WTC11 (cell line): ENCODE measurements around the gene MRPL51. TPM values are rescaled to one million over a fixed set of nuclear protein-coding genes. Genes with fewer than 3 reads are reported as not detected.

Experiments
- CREB1 ChIP-seq: sonication (generic); formaldehyde crosslinking; IDR thresholded peaks from 2 replicates; pipeline ENCODE4 v1.8.0; 2023; ENCODE audit warnings: mild to moderate bottlenecking, missing genetic modification reagents
- E2F5 ChIP-seq: sonication (generic); formaldehyde crosslinking; IDR thresholded peaks from 2 replicates; pipeline ENCODE4 v1.8.1; 2022; ENCODE audit warnings: mild to moderate bottlenecking, moderate library complexity, missing genetic modification reagents
- ELF4 ChIP-seq: sonication (generic); formaldehyde crosslinking; IDR thresholded peaks from 2 replicates; pipeline ENCODE4 v1.8.1; 2022; ENCODE audit warnings: low read depth, mild to moderate bottlenecking, moderate library complexity, missing genetic modification reagents
- ESRRA ChIP-seq: sonication (generic); formaldehyde crosslinking; IDR thresholded peaks from 2 replicates; pipeline ENCODE4 v1.8.1; 2022; ENCODE audit warnings: mild to moderate bottlenecking, missing genetic modification reagents, borderline replicate concordance
- FOXJ3 ChIP-seq: sonication (generic); formaldehyde crosslinking; IDR thresholded peaks from 2 replicates; pipeline ENCODE4 v1.9.0; 2021; ENCODE audit warnings: missing genetic modification reagents, mild to moderate bottlenecking, borderline replicate concordance
- FOXP1 ChIP-seq: sonication (generic); formaldehyde crosslinking; IDR thresholded peaks from 2 replicates; pipeline ENCODE4 v1.8.0; 2022; ENCODE audit warnings: missing genetic modification reagents, mild to moderate bottlenecking, moderate library complexity, borderline replicate concordance
- GABPB1 ChIP-seq: sonication (generic); formaldehyde crosslinking; IDR thresholded peaks from 2 replicates; pipeline ENCODE4 v1.8.1; 2023; ENCODE audit warnings: mild to moderate bottlenecking, missing genetic modification reagents
- GTF2I ChIP-seq: fragments of 250-450 bp; sonication (Bioruptor Pico); conservative IDR thresholded peaks from 2 replicates; pipeline ENCODE4 v1.4.0; 2021; ENCODE audit warnings: mild to moderate bottlenecking
- HMGA2 ChIP-seq: fragments of 250-450 bp; sonication (Bioruptor Pico); IDR thresholded peaks from 2 replicates; pipeline ENCODE4 v1.4.0; 2021; ENCODE audit warnings: mild to moderate bottlenecking, moderate library complexity
- IRF1 ChIP-seq: sonication (generic); formaldehyde crosslinking; IDR thresholded peaks from 2 replicates; pipeline ENCODE4 v1.8.0; 2023; ENCODE audit warnings: missing genetic modification reagents
- IRF2 ChIP-seq: sonication (generic); formaldehyde crosslinking; IDR thresholded peaks from 2 replicates; pipeline ENCODE4 v1.8.0; 2022; ENCODE audit warnings: low read depth, missing genetic modification reagents, borderline replicate concordance
- MAX ChIP-seq: sonication (generic); formaldehyde crosslinking; IDR thresholded peaks from 2 replicates; pipeline ENCODE4 v1.8.0; 2022; ENCODE audit warnings: mild to moderate bottlenecking, missing genetic modification reagents
- MXD4 ChIP-seq: fragments of 250-450 bp; sonication (Bioruptor Pico); IDR thresholded peaks from 2 replicates; pipeline ENCODE4 v1.8.0; 2021; ENCODE audit warnings: mild to moderate bottlenecking, moderate library complexity, borderline replicate concordance
- NFE2L1 ChIP-seq: sonication (generic); formaldehyde crosslinking; IDR thresholded peaks from 2 replicates; pipeline ENCODE4 v1.8.1; 2023; ENCODE audit warnings: missing genetic modification reagents
- SMAD3 ChIP-seq: sonication (generic); formaldehyde crosslinking; IDR thresholded peaks from 2 replicates; pipeline ENCODE4 v1.8.0; 2022; ENCODE audit warnings: missing genetic modification reagents, mild to moderate bottlenecking, borderline replicate concordance
- SMAD4 ChIP-seq: sonication (generic); formaldehyde crosslinking; IDR thresholded peaks from 2 replicates; pipeline ENCODE4 v1.8.0; 2022; ENCODE audit warnings: mild to moderate bottlenecking, missing genetic modification reagents
- STAT6 ChIP-seq: sonication (generic); formaldehyde crosslinking; conservative IDR thresholded peaks from 2 replicates; pipeline ENCODE4 v1.8.1; 2023; ENCODE audit warnings: mild to moderate bottlenecking, low read depth, missing genetic modification reagents, moderate library complexity
- USF2 ChIP-seq: sonication (generic); formaldehyde crosslinking; IDR thresholded peaks from 2 replicates; pipeline ENCODE4 v1.8.1; 2023; ENCODE audit warnings: mild to moderate bottlenecking, missing genetic modification reagents, moderate library complexity
- ZNF416 ChIP-seq: fragments of 250-450 bp; sonication (Bioruptor Pico); IDR thresholded peaks from 2 replicates; pipeline ENCODE4 v1.9.0; 2021; ENCODE audit warnings: mild to moderate bottlenecking, inconsistent platforms
- ZNF423 ChIP-seq: fragments of 250-450 bp; sonication (Bioruptor Pico); IDR thresholded peaks from 2 replicates; pipeline ENCODE4 v2.1.2; 2022; ENCODE audit warnings: mild to moderate bottlenecking, moderate library complexity
- total RNA-seq: library from RNA; stranded (reverse); gene quantifications from 3 replicates; pipeline ENCODE4 v1.2.3, GENCODE V29; 2021
- TF ChIP-seq, protein P1 (sequence below): sonication (generic); formaldehyde crosslinking; IDR thresholded peaks from 2 replicates; pipeline ENCODE4 v1.8.1; 2023; ENCODE audit warnings: mild to moderate bottlenecking, missing genetic modification reagents
- TF ChIP-seq, protein P2 (sequence below): fragments of 250-450 bp; sonication (Bioruptor Pico); IDR thresholded peaks from 2 replicates; pipeline ENCODE4 v1.9.0; 2021; ENCODE audit warnings: mild to moderate bottlenecking, borderline replicate concordance
- TF ChIP-seq, protein P3 (sequence below): fragments of 250-450 bp; sonication (Bioruptor Pico); IDR thresholded peaks from 2 replicates; pipeline ENCODE4 v1.9.0; 2021; ENCODE audit warnings: mild to moderate bottlenecking

Gene MRPL51
- total RNA-seq, 1 experiment from 2014 or later, result 290 TPM

GRCh38 chr12:6534945-6535696 lies 42.1 kb upstream of the MRPL51 start (continued):
- TF ChIP-seq IRF1 (CRISPR knock-in tag) (peak; percentile 81; the same call in 1 of the 2 replicates), GTF2I (CRISPR knock-in tag) (0 out of 2 replicates have a peak, but pooled peaks have one; percentile 3), ZNF416 (CRISPR knock-in tag) (no peak; the same call in 1 of the 2 replicates), MXD4 (CRISPR knock-in tag) (no peak), NFE2L1 (CRISPR knock-in tag) (no peak), SMAD4 (peak; percentile 77; the same call in 1 of the 2 replicates), ZNF423 (no peak), FOXJ3 (CRISPR knock-in tag) (no peak), USF2 (CRISPR knock-in tag) (peak; percentile 96), SMAD3 (CRISPR knock-in tag) (no peak), ELF4 (CRISPR knock-in tag) (no peak), FOXP1 (CRISPR knock-in tag) (no peak; the same call in 1 of the 2 replicates), STAT6 (CRISPR knock-in tag) (no peak; the same call in 1 of the 2 replicates), IRF2 (CRISPR knock-in tag) (no peak), GABPB1 (CRISPR knock-in tag) (no peak), CREB1 (CRISPR knock-in tag) (no peak), ESRRA (no peak; the same call in 1 of the 2 replicates), HMGA2 (no peak), MAX (CRISPR knock-in tag) (peak; percentile 83), E2F5 (peak; percentile 99)
- TF ChIP-seq, protein P1, sequence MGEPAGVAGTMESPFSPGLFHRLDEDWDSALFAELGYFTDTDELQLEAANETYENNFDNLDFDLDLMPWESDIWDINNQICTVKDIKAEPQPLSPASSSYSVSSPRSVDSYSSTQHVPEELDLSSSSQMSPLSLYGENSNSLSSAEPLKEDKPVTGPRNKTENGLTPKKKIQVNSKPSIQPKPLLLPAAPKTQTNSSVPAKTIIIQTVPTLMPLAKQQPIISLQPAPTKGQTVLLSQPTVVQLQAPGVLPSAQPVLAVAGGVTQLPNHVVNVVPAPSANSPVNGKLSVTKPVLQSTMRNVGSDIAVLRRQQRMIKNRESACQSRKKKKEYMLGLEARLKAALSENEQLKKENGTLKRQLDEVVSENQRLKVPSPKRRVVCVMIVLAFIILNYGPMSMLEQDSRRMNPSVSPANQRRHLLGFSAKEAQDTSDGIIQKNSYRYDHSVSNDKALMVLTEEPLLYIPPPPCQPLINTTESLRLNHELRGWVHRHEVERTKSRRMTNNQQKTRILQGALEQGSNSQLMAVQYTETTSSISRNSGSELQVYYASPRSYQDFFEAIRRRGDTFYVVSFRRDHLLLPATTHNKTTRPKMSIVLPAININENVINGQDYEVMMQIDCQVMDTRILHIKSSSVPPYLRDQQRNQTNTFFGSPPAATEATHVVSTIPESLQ (CRISPR knock-in tag), result no peak
- TF ChIP-seq, protein P2, sequence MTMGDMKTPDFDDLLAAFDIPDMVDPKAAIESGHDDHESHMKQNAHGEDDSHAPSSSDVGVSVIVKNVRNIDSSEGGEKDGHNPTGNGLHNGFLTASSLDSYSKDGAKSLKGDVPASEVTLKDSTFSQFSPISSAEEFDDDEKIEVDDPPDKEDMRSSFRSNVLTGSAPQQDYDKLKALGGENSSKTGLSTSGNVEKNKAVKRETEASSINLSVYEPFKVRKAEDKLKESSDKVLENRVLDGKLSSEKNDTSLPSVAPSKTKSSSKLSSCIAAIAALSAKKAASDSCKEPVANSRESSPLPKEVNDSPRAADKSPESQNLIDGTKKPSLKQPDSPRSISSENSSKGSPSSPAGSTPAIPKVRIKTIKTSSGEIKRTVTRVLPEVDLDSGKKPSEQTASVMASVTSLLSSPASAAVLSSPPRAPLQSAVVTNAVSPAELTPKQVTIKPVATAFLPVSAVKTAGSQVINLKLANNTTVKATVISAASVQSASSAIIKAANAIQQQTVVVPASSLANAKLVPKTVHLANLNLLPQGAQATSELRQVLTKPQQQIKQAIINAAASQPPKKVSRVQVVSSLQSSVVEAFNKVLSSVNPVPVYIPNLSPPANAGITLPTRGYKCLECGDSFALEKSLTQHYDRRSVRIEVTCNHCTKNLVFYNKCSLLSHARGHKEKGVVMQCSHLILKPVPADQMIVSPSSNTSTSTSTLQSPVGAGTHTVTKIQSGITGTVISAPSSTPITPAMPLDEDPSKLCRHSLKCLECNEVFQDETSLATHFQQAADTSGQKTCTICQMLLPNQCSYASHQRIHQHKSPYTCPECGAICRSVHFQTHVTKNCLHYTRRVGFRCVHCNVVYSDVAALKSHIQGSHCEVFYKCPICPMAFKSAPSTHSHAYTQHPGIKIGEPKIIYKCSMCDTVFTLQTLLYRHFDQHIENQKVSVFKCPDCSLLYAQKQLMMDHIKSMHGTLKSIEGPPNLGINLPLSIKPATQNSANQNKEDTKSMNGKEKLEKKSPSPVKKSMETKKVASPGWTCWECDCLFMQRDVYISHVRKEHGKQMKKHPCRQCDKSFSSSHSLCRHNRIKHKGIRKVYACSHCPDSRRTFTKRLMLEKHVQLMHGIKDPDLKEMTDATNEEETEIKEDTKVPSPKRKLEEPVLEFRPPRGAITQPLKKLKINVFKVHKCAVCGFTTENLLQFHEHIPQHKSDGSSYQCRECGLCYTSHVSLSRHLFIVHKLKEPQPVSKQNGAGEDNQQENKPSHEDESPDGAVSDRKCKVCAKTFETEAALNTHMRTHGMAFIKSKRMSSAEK (CRISPR knock-in tag), result no peak
- TF ChIP-seq, protein P3, sequence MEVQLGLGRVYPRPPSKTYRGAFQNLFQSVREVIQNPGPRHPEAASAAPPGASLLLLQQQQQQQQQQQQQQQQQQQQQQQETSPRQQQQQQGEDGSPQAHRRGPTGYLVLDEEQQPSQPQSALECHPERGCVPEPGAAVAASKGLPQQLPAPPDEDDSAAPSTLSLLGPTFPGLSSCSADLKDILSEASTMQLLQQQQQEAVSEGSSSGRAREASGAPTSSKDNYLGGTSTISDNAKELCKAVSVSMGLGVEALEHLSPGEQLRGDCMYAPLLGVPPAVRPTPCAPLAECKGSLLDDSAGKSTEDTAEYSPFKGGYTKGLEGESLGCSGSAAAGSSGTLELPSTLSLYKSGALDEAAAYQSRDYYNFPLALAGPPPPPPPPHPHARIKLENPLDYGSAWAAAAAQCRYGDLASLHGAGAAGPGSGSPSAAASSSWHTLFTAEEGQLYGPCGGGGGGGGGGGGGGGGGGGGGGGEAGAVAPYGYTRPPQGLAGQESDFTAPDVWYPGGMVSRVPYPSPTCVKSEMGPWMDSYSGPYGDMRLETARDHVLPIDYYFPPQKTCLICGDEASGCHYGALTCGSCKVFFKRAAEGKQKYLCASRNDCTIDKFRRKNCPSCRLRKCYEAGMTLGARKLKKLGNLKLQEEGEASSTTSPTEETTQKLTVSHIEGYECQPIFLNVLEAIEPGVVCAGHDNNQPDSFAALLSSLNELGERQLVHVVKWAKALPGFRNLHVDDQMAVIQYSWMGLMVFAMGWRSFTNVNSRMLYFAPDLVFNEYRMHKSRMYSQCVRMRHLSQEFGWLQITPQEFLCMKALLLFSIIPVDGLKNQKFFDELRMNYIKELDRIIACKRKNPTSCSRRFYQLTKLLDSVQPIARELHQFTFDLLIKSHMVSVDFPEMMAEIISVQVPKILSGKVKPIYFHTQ, result no peak
